Measurements from ENCODE around the gene IRX5.

GRCh38 chr16:54946909-54947308, 16.2 kb downstream of the IRX5 start:
- TF ChIP-seq CTCF (IDR thresholded peaks at IDR 0.05; ENCODE audit: low read depth, low read length) (no peak), POLR2A (IDR thresholded peaks at IDR 0.05; ENCODE audit: extremely low read depth, insufficient read length) (no peak), MAX (IDR thresholded peaks at IDR 0.05; ENCODE audit: low read depth, low read length) (no peak), MYC (IDR thresholded peaks at IDR 0.05; ENCODE audit: low read depth, low read length) (no peak)

Measured in NB4 (cell line).